LNCaP clone FGC (cell line): Measurements from ENCODE around the gene MRPL14.
A peak's percentile ranks its signal among the peaks of the same experiment; 100 is the strongest.

Experiments
- DNase-seq: peaks from one replicate; pipeline ENCODE4 v3.0.0-alpha.2; 2011; ENCODE audit warnings: low read depth
- H3K4me3 ChIP-seq: 2 replicates; pipeline ENCODE4 v1.5.1; 2011; ENCODE audit warnings: mild to moderate bottlenecking, low read depth, low read length, control low read depth
- TF ChIP-seq, protein P1 (sequence below): IDR thresholded peaks from 2 replicates; pipeline ENCODE4 v1.5.1; 2012; ENCODE audit warnings: mild to moderate bottlenecking; ENCODE audit not compliant: control insufficient read depth, insufficient read depth; ENCODE audit errors: extremely low read depth

MRPL14 gene

DNA sequence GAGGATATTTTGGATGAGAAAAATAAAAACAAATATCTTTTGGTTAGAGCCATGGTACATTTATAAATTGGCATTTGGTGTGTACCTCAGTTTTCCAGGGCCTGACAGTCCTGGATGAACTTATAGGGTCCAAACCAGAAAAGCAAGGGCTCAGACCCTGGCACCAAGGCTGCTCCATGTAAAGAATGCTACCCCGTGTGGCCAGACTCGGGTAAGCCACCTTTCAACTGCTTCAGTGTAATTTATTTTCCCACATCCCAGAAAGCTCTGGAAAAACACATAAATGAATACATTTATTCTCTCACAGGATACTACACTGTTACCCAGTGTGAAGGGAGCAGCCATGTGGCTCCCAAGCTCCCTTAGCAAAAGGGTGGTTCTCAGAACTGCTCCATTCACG, 13.8 kb downstream of the MRPL14 start:
- DNase-seq: no peak
- no peak overlapping the region for H3K4me3 ChIP-seq
- TF ChIP-seq, protein P1, sequence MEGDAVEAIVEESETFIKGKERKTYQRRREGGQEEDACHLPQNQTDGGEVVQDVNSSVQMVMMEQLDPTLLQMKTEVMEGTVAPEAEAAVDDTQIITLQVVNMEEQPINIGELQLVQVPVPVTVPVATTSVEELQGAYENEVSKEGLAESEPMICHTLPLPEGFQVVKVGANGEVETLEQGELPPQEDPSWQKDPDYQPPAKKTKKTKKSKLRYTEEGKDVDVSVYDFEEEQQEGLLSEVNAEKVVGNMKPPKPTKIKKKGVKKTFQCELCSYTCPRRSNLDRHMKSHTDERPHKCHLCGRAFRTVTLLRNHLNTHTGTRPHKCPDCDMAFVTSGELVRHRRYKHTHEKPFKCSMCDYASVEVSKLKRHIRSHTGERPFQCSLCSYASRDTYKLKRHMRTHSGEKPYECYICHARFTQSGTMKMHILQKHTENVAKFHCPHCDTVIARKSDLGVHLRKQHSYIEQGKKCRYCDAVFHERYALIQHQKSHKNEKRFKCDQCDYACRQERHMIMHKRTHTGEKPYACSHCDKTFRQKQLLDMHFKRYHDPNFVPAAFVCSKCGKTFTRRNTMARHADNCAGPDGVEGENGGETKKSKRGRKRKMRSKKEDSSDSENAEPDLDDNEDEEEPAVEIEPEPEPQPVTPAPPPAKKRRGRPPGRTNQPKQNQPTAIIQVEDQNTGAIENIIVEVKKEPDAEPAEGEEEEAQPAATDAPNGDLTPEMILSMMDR: peak; percentile 7; the same call in 1 of the 2 replicates

DNA sequence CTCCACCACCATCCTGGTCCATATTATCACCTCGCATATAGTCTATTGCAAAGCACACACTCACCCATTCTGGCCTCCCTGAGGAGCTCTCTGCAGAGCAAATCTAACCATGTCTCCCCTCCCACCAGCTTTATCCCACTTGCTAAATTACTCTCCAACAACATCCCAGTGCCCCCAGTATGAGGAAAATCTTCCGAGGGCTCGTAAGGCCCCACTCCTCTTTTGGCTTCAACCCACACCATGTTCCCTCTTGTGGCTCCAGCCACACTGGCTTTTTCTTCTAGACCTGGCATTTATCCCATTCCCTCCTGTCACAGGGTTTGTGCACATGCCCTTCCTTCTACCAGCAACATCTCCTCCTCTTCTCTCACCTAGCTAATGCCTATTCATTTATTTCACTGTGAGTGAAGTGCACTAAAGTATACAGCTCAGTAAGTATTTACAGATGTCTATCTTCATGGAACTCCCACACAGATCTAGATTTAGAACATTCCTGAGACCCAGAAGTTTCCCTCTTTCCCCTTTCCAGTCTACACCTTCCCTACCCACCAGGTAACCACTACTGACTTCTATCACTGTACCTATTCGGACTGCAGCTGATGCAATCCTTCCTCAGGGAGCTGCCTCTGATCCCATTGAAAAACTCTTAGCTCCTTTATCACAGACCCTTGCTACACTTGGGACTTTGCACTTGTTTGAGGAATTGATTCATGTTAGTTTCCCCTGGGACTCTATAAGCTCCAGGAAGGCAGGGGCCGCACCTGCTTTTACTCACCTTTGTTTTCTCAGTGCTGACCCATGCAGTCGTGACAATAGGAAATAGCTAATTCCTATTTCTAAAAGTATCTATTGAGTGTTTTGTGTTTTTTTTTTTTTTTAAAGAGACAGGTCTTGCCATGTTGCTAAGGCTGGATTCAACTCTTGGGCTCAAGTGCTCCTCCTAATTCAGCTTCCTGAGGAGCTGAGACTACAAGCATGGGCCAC, 15.5 kb downstream of the MRPL14 start:
- DNase-seq: no peak
- no peak overlapping the region for H3K4me3 ChIP-seq
- TF ChIP-seq, protein P1: no peak

DNA sequence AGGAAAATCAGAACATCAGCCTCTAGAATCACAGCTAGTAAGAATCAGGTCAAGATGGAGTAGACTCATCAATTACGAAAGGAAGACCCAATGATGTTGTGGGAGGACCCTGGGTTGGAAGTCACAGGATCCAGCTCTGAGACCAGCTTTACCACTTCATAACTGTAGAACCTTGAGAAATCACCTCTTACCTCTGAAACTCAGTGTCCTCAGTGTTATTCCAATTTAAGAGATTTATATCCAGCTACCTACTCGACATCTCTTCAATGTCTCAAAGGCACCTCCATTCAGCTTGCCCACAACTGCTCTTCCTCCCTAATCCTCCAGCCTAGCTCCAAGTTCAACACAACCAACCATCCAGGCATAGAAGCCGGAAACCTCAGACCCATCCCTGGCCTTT, 16.3 kb downstream of the MRPL14 start:
- no peak for DNase-seq
- TF ChIP-seq, protein P1: no peak
- no peak overlapping the region for H3K4me3 ChIP-seq

DNA sequence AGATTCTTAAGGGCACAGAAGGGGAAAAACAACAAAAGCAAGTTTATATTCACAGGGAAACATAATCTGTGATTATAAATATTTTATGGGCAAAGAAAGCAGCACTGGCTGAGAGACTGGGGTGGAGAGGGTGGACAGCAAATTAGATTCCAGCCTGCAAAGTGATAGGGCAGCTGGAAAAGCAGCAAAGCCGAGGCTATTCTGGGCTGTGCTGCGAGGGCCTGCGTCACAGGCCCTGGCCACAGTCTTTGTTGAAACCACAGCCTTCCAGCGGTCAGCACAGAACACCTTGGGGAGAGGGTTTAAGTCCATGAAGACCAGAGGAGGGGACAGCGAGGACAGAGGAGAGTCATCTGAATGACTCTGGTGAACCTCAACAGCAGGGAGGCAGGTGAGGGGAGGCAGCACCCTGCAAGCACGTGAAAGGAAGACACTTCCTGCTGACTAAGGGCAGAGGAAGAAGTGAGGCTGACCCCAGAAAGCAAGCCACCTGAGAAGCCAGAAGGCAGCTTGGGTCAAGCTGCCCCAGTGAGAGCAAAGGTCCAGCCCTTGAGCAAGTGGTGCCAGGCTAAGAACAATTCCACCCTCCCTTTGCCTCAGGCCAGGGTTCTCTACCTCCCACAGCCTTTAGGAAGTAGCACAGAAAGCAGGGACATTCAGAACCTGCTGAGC, 17.1 kb downstream of the MRPL14 start:
- DNase-seq: no peak

DNA sequence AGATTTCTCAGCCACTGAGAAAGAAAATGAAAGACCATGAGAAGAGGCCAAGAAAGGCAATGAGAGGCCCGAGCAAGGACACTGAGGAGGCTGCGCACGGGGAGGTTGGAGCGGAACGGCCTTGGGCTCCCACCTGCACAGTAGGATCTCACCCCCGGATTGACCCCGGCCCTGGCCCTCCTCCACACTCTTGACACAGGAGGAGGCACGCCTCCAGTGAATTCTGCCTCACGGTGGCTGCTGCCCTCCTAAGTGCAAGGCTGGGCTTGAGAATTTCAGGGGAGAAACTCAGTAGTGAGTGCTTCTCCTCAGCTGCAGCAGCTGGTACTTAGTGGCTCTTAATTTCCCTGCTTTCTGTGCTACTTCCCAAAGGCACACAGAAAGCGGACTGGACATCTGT, 18.0 kb downstream of the MRPL14 start:
- TF ChIP-seq, protein P1: no peak
- DNase-seq: no peak
- H3K4me3 ChIP-seq: no peak overlapping the region

More for the DNA sequence above, 17.1 kb downstream of the MRPL14 start:
- no peak overlapping the region for H3K4me3 ChIP-seq
- TF ChIP-seq, protein P1: no peak

DNA sequence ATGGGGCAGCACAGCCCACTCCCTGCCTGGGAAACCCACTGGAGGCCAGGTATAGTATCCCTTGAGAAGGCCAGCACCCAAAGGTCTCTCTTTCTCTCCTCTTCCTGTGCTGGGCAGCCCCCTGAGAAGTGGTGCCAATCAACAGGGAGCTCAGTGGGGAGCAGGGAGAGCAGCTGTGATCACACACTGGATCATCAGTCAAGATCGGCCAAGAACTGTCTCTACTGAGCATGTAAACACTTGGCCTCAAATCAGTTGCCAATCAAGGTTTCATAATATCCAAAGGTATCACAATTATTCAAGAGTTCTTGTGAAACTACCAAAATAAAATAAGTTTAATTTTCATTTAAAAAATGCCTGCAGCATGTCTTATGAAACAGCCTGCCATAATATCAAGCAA, 18.8 kb downstream of the MRPL14 start:
- DNase-seq: no peak
- no peak overlapping the region for H3K4me3 ChIP-seq
- TF ChIP-seq, protein P1: no peak
